ENCODE measurements around the gene PDZRN4.

DNA sequence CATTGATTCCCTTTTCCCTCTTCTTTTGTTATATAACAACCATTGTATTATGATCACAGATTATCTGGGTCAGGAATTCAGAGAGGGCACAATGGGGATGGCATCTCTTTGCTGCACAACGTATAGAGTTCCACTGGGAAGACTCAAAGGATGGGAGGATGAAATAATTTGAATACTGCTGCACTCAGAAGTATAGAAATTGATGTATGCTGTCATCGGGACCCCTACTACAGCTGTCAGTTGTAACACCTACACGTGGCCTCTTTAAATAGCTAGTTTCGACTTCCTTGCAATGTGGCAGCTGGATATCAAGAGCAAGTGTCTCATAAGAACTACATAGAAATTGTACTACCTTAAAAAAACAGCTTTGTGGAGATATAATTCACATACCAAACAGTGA is 408.1 kb downstream of the PDZRN4 start:
- no peak for TF ChIP-seq EP300 (IDR thresholded peaks at IDR 0.05)
- no peak for TF ChIP-seq POLR2A (IDR thresholded peaks at IDR 0.05)

All from suprapubic skin (tissue), 2 donors.